ENCODE data around the gene ACVR2A. TPM values are rescaled to one million over a fixed set of nuclear protein-coding genes. Genes with fewer than 3 reads are reported as not detected.

The ACVR2A gene
- total RNA-seq, 6 experiments from 2014 or later = 5.8 to 9.3 (median 6.5) TPM

DNA sequence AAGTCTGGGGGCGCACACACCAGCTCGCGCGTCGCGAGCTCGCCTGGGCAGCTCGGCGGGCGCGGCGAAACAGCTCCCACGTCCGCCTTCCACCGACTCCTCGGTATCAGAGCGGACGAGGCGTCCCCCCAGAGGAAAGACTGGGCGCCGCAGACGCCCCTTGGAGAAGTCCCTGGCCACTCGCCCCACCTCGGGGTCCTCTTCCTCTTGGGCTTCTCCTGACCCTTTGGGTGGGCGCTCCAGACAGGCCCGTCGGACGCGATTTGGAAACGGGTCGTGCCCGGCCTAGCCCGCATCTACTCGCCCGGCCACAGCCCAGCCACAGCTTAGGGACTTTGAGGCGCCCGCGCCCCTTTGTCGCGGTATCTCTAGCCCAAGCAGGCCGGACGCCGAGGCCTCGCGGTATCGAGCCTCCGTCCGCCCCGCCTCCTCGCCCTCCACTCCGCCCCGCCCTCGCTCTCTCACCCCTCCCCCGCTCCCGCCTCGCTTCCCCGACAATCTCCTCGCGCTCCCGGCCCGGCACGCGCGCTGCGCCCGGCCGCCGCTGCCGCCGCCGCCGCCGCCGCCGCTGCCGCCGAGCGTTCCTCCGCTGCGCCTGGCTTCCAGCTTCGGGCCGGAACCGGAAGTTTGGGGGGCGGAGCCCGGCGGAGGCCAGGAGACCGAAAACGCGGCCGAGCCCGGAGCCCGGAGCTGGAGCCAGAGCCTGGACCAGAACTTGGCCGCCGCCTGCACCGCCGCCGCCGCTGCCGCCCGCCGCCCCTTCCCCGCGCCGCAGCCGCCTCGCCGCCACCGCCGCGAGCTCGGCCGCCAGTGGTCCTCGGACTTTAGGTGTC, 749 bp upstream of the ACVR2A start:
- Histone ChIP-seq H3K9me3 (no peaks in the 10 kb centered on the region), H3K4me1 (peaks cover 0 to 6% (median 2%) of the 10 kb centered on the region in 4 donors), H3K27ac (peak overlapping the region; percentile 94 to 97 (median 94)), H3K27me3 (no peaks in the 10 kb centered on the region), H3K4me3 (peak overlapping the region; percentile 70 to 89 (median 83)), H3K36me3 (no peaks in the 10 kb centered on the region)
- WGBS (ENCODE audit: insufficient coverage, low coverage, low lambda C conversion rate, missing lambda C conversion rate) = under 1% methylated on average over 43 of the region's 113 CpGs
- intact Hi-C loops (cut with DNase I) = no loop called here
- ATAC-seq = peak; percentile 89 to 95 (median 92)
- DNase-seq = peak; percentile 94 to 95 (median 95)
- TF ChIP-seq POLR2A (IDR thresholded peaks at IDR 0.05) = peak; percentile 88
- TF ChIP-seq, protein P1, sequence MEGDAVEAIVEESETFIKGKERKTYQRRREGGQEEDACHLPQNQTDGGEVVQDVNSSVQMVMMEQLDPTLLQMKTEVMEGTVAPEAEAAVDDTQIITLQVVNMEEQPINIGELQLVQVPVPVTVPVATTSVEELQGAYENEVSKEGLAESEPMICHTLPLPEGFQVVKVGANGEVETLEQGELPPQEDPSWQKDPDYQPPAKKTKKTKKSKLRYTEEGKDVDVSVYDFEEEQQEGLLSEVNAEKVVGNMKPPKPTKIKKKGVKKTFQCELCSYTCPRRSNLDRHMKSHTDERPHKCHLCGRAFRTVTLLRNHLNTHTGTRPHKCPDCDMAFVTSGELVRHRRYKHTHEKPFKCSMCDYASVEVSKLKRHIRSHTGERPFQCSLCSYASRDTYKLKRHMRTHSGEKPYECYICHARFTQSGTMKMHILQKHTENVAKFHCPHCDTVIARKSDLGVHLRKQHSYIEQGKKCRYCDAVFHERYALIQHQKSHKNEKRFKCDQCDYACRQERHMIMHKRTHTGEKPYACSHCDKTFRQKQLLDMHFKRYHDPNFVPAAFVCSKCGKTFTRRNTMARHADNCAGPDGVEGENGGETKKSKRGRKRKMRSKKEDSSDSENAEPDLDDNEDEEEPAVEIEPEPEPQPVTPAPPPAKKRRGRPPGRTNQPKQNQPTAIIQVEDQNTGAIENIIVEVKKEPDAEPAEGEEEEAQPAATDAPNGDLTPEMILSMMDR (IDR thresholded peaks at IDR 0.05) = peak in 3 of 4 donors; percentile 3 to 11 (median 11)

DNA sequence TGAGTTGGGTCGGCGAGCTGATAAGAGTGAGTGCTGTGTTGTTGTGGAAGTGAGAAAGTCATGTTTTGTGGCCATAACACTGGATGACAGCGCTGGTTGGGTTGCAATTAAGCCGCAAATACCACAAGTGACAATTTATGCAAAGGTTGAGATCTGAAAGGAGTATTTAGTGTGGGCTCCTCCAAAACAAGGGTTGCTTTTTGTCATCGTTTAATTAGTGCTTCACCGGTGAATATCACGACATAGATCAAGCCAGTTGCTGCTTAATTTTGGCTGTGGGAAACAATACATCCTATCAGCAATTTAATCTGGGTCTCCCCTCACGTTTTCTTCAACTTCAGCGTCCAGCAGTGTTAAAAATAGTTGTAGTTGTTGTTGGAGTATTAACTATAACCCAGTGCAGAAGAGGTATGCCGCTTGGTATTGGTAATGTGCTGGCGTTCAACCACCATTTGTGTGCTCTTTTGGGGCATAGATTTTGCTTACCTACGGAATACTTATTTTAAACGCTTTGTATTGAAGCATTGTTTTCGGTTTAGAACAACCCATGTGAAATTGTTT, 662 bp downstream of the ACVR2A start:
- Histone ChIP-seq H3K4me3 (peak overlapping the region; percentile 47 to 89 (median 63)), H3K36me3 (no peaks in the 10 kb centered on the region), H3K4me1 (peaks cover 0 to 6% (median 2%) of the 10 kb centered on the region in 4 donors), H3K9me3 (no peaks in the 10 kb centered on the region), H3K27ac (peak overlapping the region; percentile 26 to 80 (median 64)), H3K27me3 (no peaks in the 10 kb centered on the region)
- DNase-seq (no peak), ATAC-seq (peak in 1 of 4 donors; percentile 10)
- under 1% methylated on average over 14 of the region's 14 CpGs for whole genome bisulfite sequencing (ENCODE audit: insufficient coverage, low coverage, low lambda C conversion rate, missing lambda C conversion rate)
- TF ChIP-seq, protein P1 (IDR thresholded peaks at IDR 0.05) = no peak
- no peak for TF ChIP-seq POLR2A (IDR thresholded peaks at IDR 0.05)
- intact Hi-C loops (cut with DNase I) = no loop called here

DNA sequence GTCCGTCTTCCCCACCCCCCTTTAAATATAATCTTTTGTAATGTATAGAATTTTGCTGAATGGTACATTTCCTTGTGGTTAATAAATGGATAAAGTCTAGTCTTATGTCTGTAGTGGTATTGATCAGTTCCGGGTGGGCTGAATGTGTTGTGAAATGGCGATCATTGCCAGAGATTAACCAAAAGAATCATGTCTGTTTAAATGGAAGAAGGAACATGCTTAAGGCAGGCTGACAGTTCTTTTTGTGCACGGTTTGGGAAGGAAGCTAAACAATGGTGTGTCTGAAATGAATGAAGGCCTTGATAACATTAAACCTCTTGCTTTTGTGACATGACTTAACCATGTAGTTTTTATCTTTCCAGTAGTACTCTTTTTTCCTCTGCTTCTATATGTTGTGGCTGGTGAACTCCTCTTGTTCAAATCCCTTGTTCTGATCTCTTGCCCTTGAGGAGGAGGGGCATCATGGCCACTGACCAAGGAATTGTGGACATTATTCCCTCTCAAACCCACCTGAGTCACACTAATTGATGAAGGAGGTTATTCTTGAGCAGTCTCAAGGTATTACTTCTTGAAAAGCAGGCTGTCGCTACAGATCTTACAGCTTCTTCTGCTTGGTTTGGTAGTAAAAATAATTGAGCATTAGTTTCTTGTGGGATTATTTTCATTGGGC, 1.7 kb downstream of the ACVR2A start:
- intact Hi-C loops (cut with DNase I) = no loop called here

DNA sequence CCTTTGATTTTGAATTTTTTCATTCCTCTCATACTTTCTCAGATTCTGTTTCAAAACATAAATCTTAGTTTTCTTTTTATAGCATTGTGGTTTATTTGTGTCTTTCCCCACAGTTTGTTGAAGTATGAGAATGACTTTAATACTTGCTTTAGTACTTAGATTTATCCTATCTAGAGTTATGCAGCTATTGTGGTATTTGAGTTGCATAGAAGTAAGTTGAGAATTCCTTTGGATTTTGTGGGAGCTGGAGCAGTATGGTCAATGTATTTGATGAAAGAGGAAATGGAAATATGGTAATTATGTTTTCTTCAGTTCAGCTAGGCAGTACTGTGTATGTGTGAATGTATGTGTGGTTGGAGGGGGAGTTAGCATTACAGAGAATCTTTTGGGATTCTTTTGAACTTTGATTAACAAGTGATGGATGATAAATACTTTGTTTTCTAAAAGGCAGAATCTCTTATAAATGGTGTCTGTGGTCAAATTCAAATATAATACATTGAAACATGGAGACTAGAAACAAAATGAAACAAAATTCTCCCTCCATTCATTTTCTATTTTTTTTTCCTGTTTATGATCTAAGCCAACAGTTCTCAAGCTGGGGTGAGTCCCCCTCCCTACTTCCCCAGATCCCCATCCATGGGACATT, 3.0 kb downstream of the ACVR2A start:
- Histone ChIP-seq H3K4me1 (peaks cover 0 to 17% (median 6%) of the 10 kb centered on the region in 4 donors), H3K36me3 (no peaks in the 10 kb centered on the region), H3K27ac (no peak overlapping the region), H3K9me3 (no peaks in the 10 kb centered on the region), H3K27me3 (no peaks in the 10 kb centered on the region), H3K4me3 (no peak overlapping the region)
- no peak for TF ChIP-seq POLR2A (IDR thresholded peaks at IDR 0.05)
- TF ChIP-seq, protein P1 (IDR thresholded peaks at IDR 0.05) = no peak
- ATAC-seq (no peak), DNase-seq (no peak)
- intact Hi-C loops (cut with DNase I) = no loop called here

More for the DNA sequence above, 1.7 kb downstream of the ACVR2A start:
- H3K27ac ChIP-seq = no peak overlapping the region
- no peak for DNase-seq
- peaks cover 0 to 14% (median 6%) of the 10 kb centered on the region in 4 donors for H3K4me1 ChIP-seq
- H3K9me3 ChIP-seq = no peaks in the 10 kb centered on the region
- H3K27me3 ChIP-seq = no peaks in the 10 kb centered on the region
- peak overlapping the region; percentile 47 to 89 (median 63) for H3K4me3 ChIP-seq
- no peak for ATAC-seq
- TF ChIP-seq, protein P1 (IDR thresholded peaks at IDR 0.05) = no peak
- TF ChIP-seq POLR2A (IDR thresholded peaks at IDR 0.05) = no peak
- H3K36me3 ChIP-seq = no peaks in the 10 kb centered on the region
- WGBS (ENCODE audit: insufficient coverage, low coverage, low lambda C conversion rate, missing lambda C conversion rate) = 22% methylated on average over 5 of the region's 5 CpGs

All from right lobe of liver (tissue), 6 donors.